IgD-negative memory B cell (primary cell): ENCODE results near the gene FUT3. TPM values are rescaled to one million over a fixed set of nuclear protein-coding genes. Genes with fewer than 3 reads are reported as not detected.
A peak's percentile ranks its signal among the peaks of the same experiment; 100 is the strongest.

Experiments used
- H3K27ac Mint-ChIP-seq, 3 donors: one replicate each; pipeline ENCODE4 v1.8.0; 2020 to 2022; ENCODE audit warnings: mild to moderate bottlenecking in 3 of 3, mixed read lengths in 3 of 3, moderate library complexity in 1 of 3
- H3K27me3 Mint-ChIP-seq: one replicate; pipeline ENCODE4 v1.8.0; 2021; ENCODE audit warnings: mixed read lengths
- H3K36me3 Mint-ChIP-seq: one replicate; pipeline ENCODE4 v1.8.0; 2020; ENCODE audit warnings: mild to moderate bottlenecking, mixed read lengths
- H3K4me1 Mint-ChIP-seq, 3 donors: one replicate each; pipeline ENCODE4 v1.8.0; 2020 to 2022; ENCODE audit warnings: mixed read lengths in 3 of 3, mild to moderate bottlenecking in 1 of 3
- H3K4me3 Mint-ChIP-seq, 4 donors: one replicate each; pipeline ENCODE4 v1.8.0; 2020 to 2022; ENCODE audit warnings: mild to moderate bottlenecking in 4 of 4, mixed read lengths in 4 of 4, moderate library complexity in 3 of 4
- H3K9me3 Mint-ChIP-seq, 3 donors: one replicate each; pipeline ENCODE4 v1.8.0; 2020 to 2021; ENCODE audit warnings: mixed read lengths in 3 of 3, mild to moderate bottlenecking in 1 of 3
- polyA plus RNA-seq: library from polyadenylated mRNA; unstranded; fragments of 300-500 nt; fragmentation: Illumina TruSeq; gene quantifications from one replicate; pipeline ENCODE4 v1.2.3, GENCODE V29; 2021

Gene FUT3
- polyA plus RNA-seq, 1 donor from 2014 or later = not detected

- peak overlapping the region; percentile 63 to 93 (median 76) for H3K4me3 Mint-ChIP-seq
- peaks cover 6 to 8% (median 8%) of the 10 kb centered on the region in 3 donors for H3K4me1 Mint-ChIP-seq
- H3K9me3 Mint-ChIP-seq = peaks cover 0 to 4% (median 0%) of the 10 kb centered on the region in 3 donors
These were observed 24.5 kb downstream of the FUT3 start for GRCh38 chr19:5826531-5827341.

GRCh38 chr19:5825178-5825577 lies 26.1 kb downstream of the FUT3 start:
- H3K27ac Mint-ChIP-seq = peak overlapping the region in 1 of 3 donors; percentile 82
- peaks cover 6 to 10% (median 8%) of the 10 kb centered on the region in 3 donors for H3K4me1 Mint-ChIP-seq
- H3K36me3 Mint-ChIP-seq = no peaks in the 10 kb centered on the region
- H3K27me3 Mint-ChIP-seq = peaks cover 11% of the 10 kb centered on the region
- peaks cover 0 to 4% (median 3%) of the 10 kb centered on the region in 3 donors for H3K9me3 Mint-ChIP-seq
- H3K4me3 Mint-ChIP-seq = no peak overlapping the region

More at GRCh38 chr19:5826531-5827341, 24.5 kb downstream of the FUT3 start:
- Mint-ChIP-seq H3K27me3 (peaks cover 9% of the 10 kb centered on the region), H3K27ac (peak overlapping the region; percentile 46 to 90 (median 82)), H3K36me3 (no peaks in the 10 kb centered on the region)

DNA sequence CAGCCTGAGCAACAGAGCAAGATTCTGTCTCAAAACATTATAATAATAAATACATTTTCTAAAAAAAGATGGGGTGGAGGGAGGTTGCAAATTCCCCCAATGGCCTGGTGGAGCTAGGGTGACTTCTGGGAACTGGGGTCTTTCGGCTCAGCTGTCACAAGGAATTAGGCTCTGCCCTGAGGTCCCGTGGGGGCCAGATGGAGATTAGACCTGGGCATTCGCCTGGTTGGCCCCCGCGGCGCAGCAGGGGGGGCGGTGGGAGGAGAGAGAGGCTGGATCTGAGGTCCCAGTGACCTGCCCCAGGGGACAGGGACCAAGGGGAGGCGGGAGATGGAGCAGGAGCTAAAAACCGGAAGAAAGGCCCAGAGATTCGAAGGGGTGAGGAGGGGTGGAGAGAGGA lies 26.5 kb downstream of the FUT3 start:
- H3K36me3 Mint-ChIP-seq = no peaks in the 10 kb centered on the region
- H3K9me3 Mint-ChIP-seq = peaks cover 0 to 4% (median 3%) of the 10 kb centered on the region in 3 donors
- H3K27me3 Mint-ChIP-seq = peaks cover 7% of the 10 kb centered on the region
- H3K4me3 Mint-ChIP-seq = no peak overlapping the region
- no peak overlapping the region for H3K27ac Mint-ChIP-seq
- H3K4me1 Mint-ChIP-seq = peaks cover 6 to 8% (median 8%) of the 10 kb centered on the region in 3 donors

DNA sequence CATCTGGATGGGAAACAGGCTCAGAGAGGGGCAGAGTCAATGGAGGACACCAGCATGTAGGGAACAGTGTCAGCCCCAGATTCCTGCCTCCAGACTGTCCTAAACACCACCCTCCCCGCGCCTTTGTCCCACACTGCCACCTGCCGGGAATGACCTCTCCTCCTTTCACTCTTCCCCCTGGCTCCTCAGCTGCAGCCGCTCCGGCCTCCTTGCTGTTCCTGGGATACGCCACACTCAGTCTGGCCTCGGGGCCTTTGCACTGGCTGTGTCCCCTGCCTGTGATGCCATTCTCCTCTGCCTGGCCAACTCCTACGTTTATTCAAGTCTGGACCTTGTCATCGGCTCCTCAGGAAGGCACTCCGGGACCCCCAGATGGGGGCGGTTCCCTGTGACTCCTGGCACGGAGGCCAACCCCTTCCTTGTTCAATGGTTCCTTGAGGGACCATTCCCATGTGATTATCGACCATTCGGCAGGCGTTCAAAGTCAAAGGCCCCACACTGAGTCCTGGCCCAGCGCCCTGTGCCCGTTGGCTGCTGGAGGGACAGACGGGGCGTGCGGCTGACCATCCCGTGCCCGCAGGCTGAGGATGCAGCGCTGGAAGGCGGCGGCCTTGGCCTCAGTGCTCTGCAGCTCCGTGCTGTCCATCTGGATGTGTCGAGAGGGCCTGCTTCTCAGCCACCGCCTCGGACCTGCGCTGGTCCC lies 27.5 kb downstream of the FUT3 start:
- Mint-ChIP-seq H3K36me3 (no peaks in the 10 kb centered on the region), H3K27ac (no peak overlapping the region), H3K9me3 (peaks cover 0 to 4% (median 3%) of the 10 kb centered on the region in 3 donors), H3K27me3 (peaks cover 7% of the 10 kb centered on the region), H3K4me1 (peaks cover 6 to 9% (median 8%) of the 10 kb centered on the region in 3 donors), H3K4me3 (no peak overlapping the region)

GRCh38 chr19:5822181-5822844 lies 28.9 kb downstream of the FUT3 start:
- Mint-ChIP-seq H3K4me3 (no peak overlapping the region), H3K27ac (no peak overlapping the region), H3K9me3 (peaks cover 0 to 4% (median 3%) of the 10 kb centered on the region in 3 donors), H3K36me3 (no peaks in the 10 kb centered on the region), H3K4me1 (peaks cover 0 to 9% (median 6%) of the 10 kb centered on the region in 3 donors), H3K27me3 (peaks cover 8% of the 10 kb centered on the region)

GRCh38 chr19:5821521-5822180 lies 29.6 kb downstream of the FUT3 start:
- Mint-ChIP-seq H3K27me3 (peaks cover 8% of the 10 kb centered on the region), H3K27ac (no peak overlapping the region), H3K4me3 (peak overlapping the region in 1 of 4 donors; percentile 39), H3K4me1 (peaks cover 0 to 6% (median 2%) of the 10 kb centered on the region in 3 donors), H3K36me3 (no peaks in the 10 kb centered on the region), H3K9me3 (peaks cover 0 to 3% (median 2%) of the 10 kb centered on the region in 3 donors)

DNA sequence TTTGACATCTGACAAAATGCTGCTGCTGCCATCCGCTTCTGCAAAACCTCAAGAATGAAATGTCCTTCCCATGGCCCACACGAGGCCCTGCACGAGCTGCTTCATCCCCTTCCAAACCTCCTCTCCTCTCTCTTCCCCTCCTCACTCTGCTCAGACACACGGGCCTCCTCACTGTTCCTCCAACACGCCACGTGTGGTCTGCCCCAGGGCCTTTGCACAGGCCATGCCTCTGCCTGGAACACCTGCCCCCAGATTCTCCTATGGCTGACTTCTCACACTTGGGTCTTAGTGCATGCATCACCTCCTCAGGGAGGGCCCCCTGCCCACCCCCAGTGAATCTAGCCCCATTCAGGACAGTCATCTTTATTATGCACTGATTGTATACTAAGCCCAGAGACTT lies 30.5 kb downstream of the FUT3 start:
- no peaks in the 10 kb centered on the region for H3K36me3 Mint-ChIP-seq
- H3K27ac Mint-ChIP-seq = no peak overlapping the region
- peaks cover 0 to 5% (median 0%) of the 10 kb centered on the region in 3 donors for H3K4me1 Mint-ChIP-seq
- peaks cover 0 to 3% (median 2%) of the 10 kb centered on the region in 3 donors for H3K9me3 Mint-ChIP-seq
- H3K27me3 Mint-ChIP-seq = peaks cover 8% of the 10 kb centered on the region
- no peak overlapping the region for H3K4me3 Mint-ChIP-seq

- H3K9me3 Mint-ChIP-seq = peaks cover 0 to 3% (median 2%) of the 10 kb centered on the region in 3 donors
- H3K4me1 Mint-ChIP-seq = peaks cover 0 to 5% (median 0%) of the 10 kb centered on the region in 3 donors
- H3K27me3 Mint-ChIP-seq = peaks cover 8% of the 10 kb centered on the region
- no peaks in the 10 kb centered on the region for H3K36me3 Mint-ChIP-seq
- H3K4me3 Mint-ChIP-seq = no peak overlapping the region
- H3K27ac Mint-ChIP-seq = no peak overlapping the region
These were observed 32.7 kb downstream of the FUT3 start for GRCh38 chr19:5818594-5818993.

DNA sequence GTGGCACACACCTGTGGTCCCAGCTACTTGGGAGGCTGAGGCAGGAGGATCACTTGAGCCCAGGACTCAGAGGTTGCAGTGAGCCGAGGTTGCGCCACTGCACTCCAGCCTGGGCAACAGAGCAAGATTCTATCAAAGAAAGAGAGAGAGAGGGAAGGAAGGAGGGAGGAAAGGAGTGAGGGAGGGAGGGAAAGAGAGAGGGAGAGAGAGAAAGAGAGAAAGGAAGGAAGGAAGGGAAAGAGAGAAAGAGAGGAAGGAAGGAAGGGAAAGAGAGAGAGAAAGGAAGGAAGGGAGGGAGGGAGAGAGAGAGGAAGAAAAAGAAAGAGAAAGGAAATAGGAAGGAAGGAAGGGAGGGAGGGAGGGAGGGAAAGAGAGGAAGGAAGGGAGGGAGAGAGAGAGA lies 34.0 kb downstream of the FUT3 start:
- no peak overlapping the region for H3K4me3 Mint-ChIP-seq
- peaks cover 8% of the 10 kb centered on the region for H3K27me3 Mint-ChIP-seq
- H3K36me3 Mint-ChIP-seq = no peaks in the 10 kb centered on the region
- H3K9me3 Mint-ChIP-seq = peaks cover 0 to 3% (median 0%) of the 10 kb centered on the region in 3 donors
- H3K4me1 Mint-ChIP-seq = peaks cover 0 to 4% (median 0%) of the 10 kb centered on the region in 3 donors
- no peak overlapping the region for H3K27ac Mint-ChIP-seq

DNA sequence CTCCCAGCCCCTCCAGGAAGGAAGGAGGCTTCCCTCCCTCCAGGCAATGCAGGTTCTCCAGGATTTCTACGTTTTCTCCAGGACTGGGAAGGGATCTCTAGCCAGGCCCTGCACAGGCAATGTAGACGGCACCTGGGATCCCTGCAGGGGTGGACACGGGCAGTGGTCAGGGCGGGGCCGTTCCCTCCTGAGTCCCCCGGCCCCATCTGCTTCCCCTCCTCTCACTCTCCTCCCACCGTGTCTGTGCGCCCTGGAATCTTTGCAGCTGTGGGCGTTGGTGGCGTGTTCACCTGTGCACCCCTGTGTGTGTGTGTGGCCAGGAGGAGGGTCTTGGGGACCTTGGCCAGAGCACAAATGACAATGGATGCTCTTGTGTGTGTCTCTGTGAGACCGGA lies 36.4 kb downstream of the FUT3 start:
- H3K36me3 Mint-ChIP-seq = no peaks in the 10 kb centered on the region
- peaks cover 0 to 1% (median 0%) of the 10 kb centered on the region in 3 donors for H3K4me1 Mint-ChIP-seq
- no peak overlapping the region for H3K27ac Mint-ChIP-seq
- H3K4me3 Mint-ChIP-seq = no peak overlapping the region
- H3K9me3 Mint-ChIP-seq = no peaks in the 10 kb centered on the region
- H3K27me3 Mint-ChIP-seq = peaks cover 4% of the 10 kb centered on the region

GRCh38 chr19:5814123-5814851 lies 37.0 kb downstream of the FUT3 start:
- no peaks in the 10 kb centered on the region for H3K9me3 Mint-ChIP-seq
- H3K27me3 Mint-ChIP-seq = peaks cover 4% of the 10 kb centered on the region
- no peaks in the 10 kb centered on the region for H3K4me1 Mint-ChIP-seq
- no peak overlapping the region for H3K27ac Mint-ChIP-seq
- no peak overlapping the region for H3K4me3 Mint-ChIP-seq
- no peaks in the 10 kb centered on the region for H3K36me3 Mint-ChIP-seq

GRCh38 chr19:5811117-5811516 lies 40.1 kb downstream of the FUT3 start:
- H3K4me1 Mint-ChIP-seq = no peaks in the 10 kb centered on the region

DNA sequence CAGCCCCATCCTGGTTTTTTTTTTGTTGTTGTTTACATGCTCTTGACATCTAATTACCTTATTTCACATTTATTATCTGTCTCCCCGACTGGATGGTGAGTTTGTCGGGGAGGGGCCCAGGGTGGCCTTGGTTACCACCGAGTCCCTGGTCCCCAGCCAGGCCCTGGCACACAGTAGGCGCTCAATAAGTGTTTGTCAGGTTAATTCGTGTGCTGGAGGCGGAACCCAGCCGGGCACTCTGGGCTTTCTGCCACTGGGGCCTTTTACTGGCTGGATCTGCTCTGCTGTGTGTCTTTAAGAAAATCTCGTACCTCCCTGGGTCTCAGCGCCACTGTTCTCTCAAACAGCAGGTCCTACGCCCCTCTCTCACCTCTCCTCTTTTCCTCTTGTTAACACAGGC lies 41.8 kb downstream of the FUT3 start:
- H3K36me3 Mint-ChIP-seq = no peaks in the 10 kb centered on the region
- no peaks in the 10 kb centered on the region for H3K9me3 Mint-ChIP-seq
- H3K4me3 Mint-ChIP-seq = no peak overlapping the region
- H3K27me3 Mint-ChIP-seq = peaks cover 3% of the 10 kb centered on the region
- no peaks in the 10 kb centered on the region for H3K4me1 Mint-ChIP-seq
- peak overlapping the region in 1 of 3 donors; percentile 56 for H3K27ac Mint-ChIP-seq

More at GRCh38 chr19:5811117-5811516, 40.1 kb downstream of the FUT3 start:
- Mint-ChIP-seq H3K36me3 (no peaks in the 10 kb centered on the region), H3K27ac (no peak overlapping the region), H3K27me3 (no peaks in the 10 kb centered on the region), H3K4me3 (no peak overlapping the region), H3K9me3 (no peaks in the 10 kb centered on the region)

- H3K4me1 Mint-ChIP-seq = no peaks in the 10 kb centered on the region
These were observed 42.2 kb downstream of the FUT3 start for GRCh38 chr19:5809053-5809452.

More at GRCh38 chr19:5809053-5809452, 42.2 kb downstream of the FUT3 start:
- Mint-ChIP-seq H3K27ac (peak overlapping the region in 2 of 3 donors; percentile 56 to 81), H3K36me3 (no peaks in the 10 kb centered on the region), H3K9me3 (no peaks in the 10 kb centered on the region), H3K27me3 (peaks cover 7% of the 10 kb centered on the region), H3K4me3 (no peak overlapping the region)
